GM23248 (cell line): ENCODE data around the gene EFCAB10. TPM values are rescaled to one million over a fixed set of nuclear protein-coding genes. Genes with fewer than 3 reads are reported as not detected.
A peak's percentile ranks its signal among the peaks of the same experiment; 100 is the strongest.
"Not testable (repeated sequence)": the region's sequence is repeated elsewhere in the genome, so short reads cannot be mapped to it uniquely, and the experiment has no call there.

Experiments
- DNase-seq: peaks from one replicate; pipeline ENCODE4 v3.0.0-alpha.2; 2015
- H2AFZ ChIP-seq: fragments of 200-600 bp; sonication (generic); 2 replicates; pipeline ENCODE4 v1.6.1; 2016; ENCODE audit warnings: antibody characterized with exemption
- H3F3A ChIP-seq: fragments of 200-600 bp; sonication (generic); 2 replicates; pipeline ENCODE4 v1.6.1; 2016; ENCODE audit warnings: mild to moderate bottlenecking, antibody characterized with exemption, mixed run types; ENCODE audit not compliant: insufficient read depth
- H3K27ac ChIP-seq: fragments of 200-600 bp; sonication (generic); 2 replicates; pipeline ENCODE4 v1.5.1; 2016; ENCODE audit warnings: mild to moderate bottlenecking
- H3K27me3 ChIP-seq: fragments of 200-600 bp; sonication (generic); replicated peaks from 2 replicates; pipeline ENCODE4 v1.6.1; 2016; ENCODE audit warnings: mild to moderate bottlenecking; ENCODE audit not compliant: insufficient read depth
- H3K36me3 ChIP-seq: fragments of 200-600 bp; sonication (generic); 2 replicates; pipeline ENCODE4 v1.6.1; 2016; ENCODE audit warnings: low read depth, mild to moderate bottlenecking
- H3K4me1 ChIP-seq: fragments of 200-600 bp; sonication (generic); 2 replicates; pipeline ENCODE4 v1.6.1; 2016; ENCODE audit warnings: mild to moderate bottlenecking; ENCODE audit not compliant: insufficient read depth
- H3K4me2 ChIP-seq: fragments of 200-600 bp; sonication (generic); one replicate; pipeline ENCODE4 v1.6.1; 2016; ENCODE audit warnings: mild to moderate bottlenecking; ENCODE audit not compliant: unreplicated experiment
- H3K4me3 ChIP-seq: fragments of 200-600 bp; sonication (generic); 2 replicates; pipeline ENCODE4 v1.5.1; 2016; ENCODE audit warnings: mild to moderate bottlenecking
- H3K79me2 ChIP-seq: fragments of 200-600 bp; sonication (generic); 2 replicates; pipeline ENCODE4 v1.6.1; 2016; ENCODE audit warnings: mild to moderate bottlenecking; ENCODE audit not compliant: insufficient read depth
- H3K9ac ChIP-seq: fragments of 200-600 bp; sonication (generic); 2 replicates; pipeline ENCODE4 v1.6.1; 2016; ENCODE audit warnings: mild to moderate bottlenecking
- H3K9me2 ChIP-seq: fragments of 200-600 bp; sonication (generic); 2 replicates; pipeline ENCODE4 v1.6.1; 2016; ENCODE audit warnings: mixed run types, mild to moderate bottlenecking, moderate library complexity; ENCODE audit not compliant: insufficient read depth
- H3K9me3 ChIP-seq: fragments of 200-600 bp; sonication (generic); one replicate; pipeline ENCODE4 v1.6.1; 2017; ENCODE audit warnings: low read depth
- H4K20me1 ChIP-seq: fragments of 200-600 bp; sonication (generic); 2 replicates; pipeline ENCODE4 v1.6.0; 2016; ENCODE audit not compliant: insufficient read depth
- EZH2 ChIP-seq: fragments of 200-600 bp; sonication (generic); IDR thresholded peaks from 2 replicates; pipeline ENCODE4 v1.6.1; 2018; ENCODE audit warnings: antibody characterized with exemption, mild to moderate bottlenecking; ENCODE audit not compliant: insufficient read depth, poor library complexity, severe bottlenecking
- EZH2phosphoT487 ChIP-seq: fragments of 200-600 bp; sonication (generic); IDR thresholded peaks from 2 replicates; pipeline ENCODE4 v1.6.1; 2018; ENCODE audit warnings: antibody characterized with exemption, moderate library complexity, mild to moderate bottlenecking, low read depth; ENCODE audit not compliant: insufficient read depth
- WGBS, 2 experiments: methylation state at CpG; one replicate each; pipeline ENCODE4 v1.1.6; 2015 to 2017; ENCODE audit warnings: low lambda C conversion rate in 2 of 2, low coverage in 1 of 2; ENCODE audit errors: missing lambda C conversion rate in 2 of 2; 5-methylcytosine and 5-hydroxymethylcytosine counted together
- in situ Hi-C: fragments of 300-500 bp; cut with MboI; formaldehyde crosslinking; loops from 2 replicates; pipeline ENCODE4 v1.15.0; 2020
- polyA plus RNA-seq: library from polyadenylated mRNA; unstranded; fragments of >200 nt; fragmentation: Nextera tagmentation; extraction: Ambion mirVana; gene quantifications from 2 replicates; pipeline ENCODE4 v1.2.1, GENCODE V29; 2016
- total RNA-seq: library from RNA; depleted of rRNA; stranded (reverse); fragments of >200 nt; shearing (Covaris generic); gene quantifications from 2 replicates; pipeline ENCODE4 v1.2.3, GENCODE V29; 2014

The EFCAB10 gene
- total and polyA plus RNA-seq, 2 experiments from 2014 or later, result 0.25 TPM; not detected in 1

DNA sequence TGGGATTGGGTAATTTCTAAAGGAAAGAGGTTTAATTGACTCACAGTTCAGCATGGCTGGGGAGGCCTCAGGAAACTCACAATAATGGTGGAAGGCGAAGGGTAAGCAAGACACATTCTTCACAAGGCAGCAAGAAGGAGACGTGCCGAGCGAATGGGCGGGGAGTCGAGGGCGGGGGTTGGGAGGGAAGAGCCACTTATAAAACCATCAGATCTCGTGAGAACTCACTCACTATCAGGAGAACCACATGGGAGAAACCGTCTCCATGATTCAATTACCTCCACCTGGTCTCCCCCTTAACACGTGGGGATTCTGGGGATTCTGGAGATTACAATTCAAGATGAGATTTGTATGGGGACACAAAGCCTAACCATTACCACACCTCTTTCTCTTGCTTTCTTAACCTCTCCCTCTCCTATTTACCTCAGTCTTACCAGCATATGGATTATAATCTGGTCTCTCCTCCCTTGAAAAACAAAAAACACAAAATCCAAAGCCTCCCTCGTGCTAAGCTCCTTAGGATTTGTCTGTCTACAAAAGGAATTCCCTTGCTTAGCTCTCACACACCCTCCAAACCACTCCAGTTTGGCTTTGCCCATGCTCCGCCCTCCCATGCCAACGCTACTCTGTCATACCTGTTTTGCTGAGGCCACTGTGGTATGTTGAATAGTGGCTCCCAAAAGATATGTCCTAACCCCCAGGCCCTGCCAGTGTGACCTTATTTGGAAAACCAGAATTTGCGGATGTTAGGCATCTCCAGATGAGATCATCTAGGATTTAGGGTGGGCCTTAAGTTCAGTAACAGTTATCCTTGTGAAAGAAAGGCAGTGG, 19.6 kb upstream of the EFCAB10 start:
- no peaks in the 10 kb centered on the region for H3K4me1 ChIP-seq
- H3K4me3 ChIP-seq, result no peak overlapping the region
- H3K9me2 ChIP-seq, result no peaks in the 10 kb centered on the region
- no peaks in the 10 kb centered on the region for H3K36me3 ChIP-seq
- peak; percentile 5 for DNase-seq
- no peaks in the 10 kb centered on the region for H3K9me3 ChIP-seq
- in situ Hi-C loops, result no loop called here
- no peak overlapping the region for H3K4me2 ChIP-seq
- H3F3A ChIP-seq, result no peaks in the 10 kb centered on the region
- H3K27ac ChIP-seq, result no peak overlapping the region
- H2AFZ ChIP-seq, result no peak overlapping the region
- no peaks in the 10 kb centered on the region for H3K27me3 ChIP-seq
- TF ChIP-seq EZH2phosphoT487 (no peak), EZH2 (no peak)
- H3K79me2 ChIP-seq, result no peaks in the 10 kb centered on the region
- no peaks in the 10 kb centered on the region for H4K20me1 ChIP-seq
- no peak overlapping the region for H3K9ac ChIP-seq
- WGBS, 2 experiments, result 69 to 70% methylated on average over 12 to 14 of the region's 14 CpGs

DNA sequence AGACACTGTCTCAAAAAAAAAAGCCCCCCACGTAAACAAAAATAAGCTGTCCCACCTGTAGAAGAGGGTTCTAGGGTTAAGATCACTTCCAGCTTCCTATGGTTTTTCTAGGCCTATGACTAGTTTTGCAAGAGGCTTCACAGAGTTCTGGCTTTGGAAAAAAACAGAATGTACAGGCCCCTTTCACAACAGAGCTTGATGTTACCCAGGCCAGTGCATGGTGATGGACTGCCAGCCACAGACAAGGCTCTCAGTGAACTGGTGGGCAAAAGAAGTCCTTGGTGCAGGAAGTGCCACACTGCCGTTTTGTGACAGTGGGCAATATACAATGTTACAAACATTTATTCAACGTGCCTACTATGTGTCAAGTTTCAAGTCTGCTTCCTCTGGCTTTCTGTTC, 18.3 kb upstream of the EFCAB10 start:
- DNase-seq, result no peak
- H3K4me2 ChIP-seq, result no peak overlapping the region
- H3K27ac ChIP-seq, result no peak overlapping the region
- H3F3A ChIP-seq, result no peaks in the 10 kb centered on the region
- no peaks in the 10 kb centered on the region for H3K36me3 ChIP-seq
- H4K20me1 ChIP-seq, result no peaks in the 10 kb centered on the region
- WGBS, 2 experiments, result 55 to 64% methylated on average over 3 of the region's 3 CpGs
- no peak for TF ChIP-seq EZH2phosphoT487
- TF ChIP-seq EZH2, result no peak
- no peaks in the 10 kb centered on the region for H3K27me3 ChIP-seq
- H3K4me3 ChIP-seq, result no peak overlapping the region
- H3K9ac ChIP-seq, result no peak overlapping the region
- no peak overlapping the region for H2AFZ ChIP-seq
- no peaks in the 10 kb centered on the region for H3K4me1 ChIP-seq
- H3K9me2 ChIP-seq, result no peaks in the 10 kb centered on the region
- H3K9me3 ChIP-seq, result no peaks in the 10 kb centered on the region
- in situ Hi-C loops, result no loop called here
- H3K79me2 ChIP-seq, result no peaks in the 10 kb centered on the region

DNA sequence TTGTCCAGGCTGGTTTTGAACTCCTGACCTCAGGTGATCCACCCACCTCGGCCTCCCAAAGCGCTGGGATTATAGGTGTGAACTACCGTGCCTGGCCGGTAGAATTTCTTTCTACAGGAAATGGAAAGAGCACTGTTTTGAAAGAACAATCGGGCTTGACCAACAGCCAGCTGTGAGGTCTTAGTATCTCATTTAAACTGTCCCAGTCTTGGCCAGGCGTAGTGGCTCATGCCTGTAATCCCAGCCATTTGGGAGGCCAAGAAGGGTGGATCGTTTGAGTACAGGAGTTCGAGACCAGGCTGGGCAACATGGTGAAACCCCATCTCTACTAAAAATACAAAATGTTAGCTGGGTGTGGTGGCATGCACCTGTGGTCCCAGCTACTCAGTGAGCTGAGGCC, 17.8 kb upstream of the EFCAB10 start:
- H3K4me1 ChIP-seq, H3F3A ChIP-seq, H3K79me2 ChIP-seq, H3K9ac ChIP-seq, H3K27me3 ChIP-seq, DNase-seq, H2AFZ ChIP-seq, H3K36me3 ChIP-seq, in situ Hi-C loops, H3K9me3 ChIP-seq, H3K4me3 ChIP-seq, H4K20me1 ChIP-seq, H3K27ac ChIP-seq, H3K9me2 ChIP-seq, H3K4me2 ChIP-seq: not testable (repeated sequence)
- 89% methylated on average over 8 of the region's 8 CpGs for WGBS, 2 experiments

DNA sequence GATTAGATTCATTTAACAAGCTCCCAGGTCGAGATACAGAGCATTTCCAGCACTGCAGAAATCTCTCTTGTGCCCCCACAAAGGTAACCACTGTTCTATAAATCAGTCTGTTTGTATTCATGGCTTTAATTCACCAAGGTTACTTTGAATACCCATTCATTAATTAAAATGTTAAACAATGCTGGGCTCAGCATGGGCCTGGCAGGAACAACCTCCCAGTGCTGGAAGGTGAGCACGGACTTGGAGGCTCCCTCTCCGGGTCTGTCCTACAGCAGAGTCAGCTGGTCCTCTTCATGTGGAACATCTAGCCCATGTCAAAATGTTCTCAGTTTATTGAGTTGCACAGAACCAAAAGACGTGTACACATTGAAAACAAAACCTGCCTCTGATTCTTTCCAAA, 15.6 kb upstream of the EFCAB10 start:
- no peak overlapping the region for H3K27ac ChIP-seq
- no peak for TF ChIP-seq EZH2phosphoT487

DNA sequence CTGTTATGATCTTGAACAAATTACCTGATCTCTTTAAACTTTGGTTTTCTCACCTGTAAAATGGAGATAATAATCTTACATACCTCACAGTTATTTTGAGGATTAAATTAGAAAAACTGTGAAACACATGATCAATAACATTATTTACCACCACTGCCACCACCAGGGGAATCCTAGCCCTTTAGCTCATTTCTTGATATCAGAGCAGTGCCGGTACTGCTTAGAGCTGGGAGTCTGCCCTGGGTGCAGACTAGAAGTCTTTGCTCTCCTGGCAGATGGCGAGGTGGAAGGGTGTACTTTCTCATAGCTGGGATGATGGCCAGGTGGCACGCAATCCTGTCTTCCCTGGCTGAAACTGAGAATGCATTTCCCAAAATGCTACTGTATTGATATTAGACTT, 12.7 kb upstream of the EFCAB10 start:
- Histone ChIP-seq H3K9me2 (no peaks in the 10 kb centered on the region), H3K27ac (no peak overlapping the region), H3K4me1 (no peaks in the 10 kb centered on the region), H3K9ac (no peak overlapping the region), H3K36me3 (no peaks in the 10 kb centered on the region), H3K79me2 (no peaks in the 10 kb centered on the region), H3K4me2 (no peak overlapping the region), H3F3A (no peaks in the 10 kb centered on the region; the same call in 1 of the 2 replicates), H3K4me3 (no peak overlapping the region), H3K9me3 (no peaks in the 10 kb centered on the region), H2AFZ (no peak overlapping the region), H3K27me3 (no peaks in the 10 kb centered on the region), H4K20me1 (no peaks in the 10 kb centered on the region)
- DNase-seq, result peak; percentile 30
- no peak for TF ChIP-seq EZH2phosphoT487
- TF ChIP-seq EZH2, result no peak
- in situ Hi-C loops, result no loop called here
- 7 to 25% methylated on average over 3 of the region's 3 CpGs for WGBS, 2 experiments

More for the DNA sequence above, 15.6 kb upstream of the EFCAB10 start:
- Histone ChIP-seq H3F3A (no peaks in the 10 kb centered on the region), H3K4me1 (no peaks in the 10 kb centered on the region), H3K4me2 (no peak overlapping the region), H3K27me3 (no peaks in the 10 kb centered on the region), H3K9me3 (no peaks in the 10 kb centered on the region), H3K79me2 (no peaks in the 10 kb centered on the region), H4K20me1 (no peaks in the 10 kb centered on the region), H3K9me2 (no peaks in the 10 kb centered on the region), H2AFZ (no peak overlapping the region), H3K9ac (no peak overlapping the region), H3K4me3 (no peak overlapping the region), H3K36me3 (no peaks in the 10 kb centered on the region)
- no peak for DNase-seq
- WGBS, 2 experiments, result 44 to 50% methylated on average over 4 of the region's 4 CpGs
- in situ Hi-C loops, result no loop called here
